Measurements from ENCODE around the gene DUSP18.
"Not testable (repeated sequence)": the region's sequence is repeated elsewhere in the genome, so short reads cannot be mapped to it uniquely, and the experiment has no call there.

GRCh38 chr22:30619909-30620308 is 47.8 kb downstream of the DUSP18 start:
- TF ChIP-seq, protein P1, sequence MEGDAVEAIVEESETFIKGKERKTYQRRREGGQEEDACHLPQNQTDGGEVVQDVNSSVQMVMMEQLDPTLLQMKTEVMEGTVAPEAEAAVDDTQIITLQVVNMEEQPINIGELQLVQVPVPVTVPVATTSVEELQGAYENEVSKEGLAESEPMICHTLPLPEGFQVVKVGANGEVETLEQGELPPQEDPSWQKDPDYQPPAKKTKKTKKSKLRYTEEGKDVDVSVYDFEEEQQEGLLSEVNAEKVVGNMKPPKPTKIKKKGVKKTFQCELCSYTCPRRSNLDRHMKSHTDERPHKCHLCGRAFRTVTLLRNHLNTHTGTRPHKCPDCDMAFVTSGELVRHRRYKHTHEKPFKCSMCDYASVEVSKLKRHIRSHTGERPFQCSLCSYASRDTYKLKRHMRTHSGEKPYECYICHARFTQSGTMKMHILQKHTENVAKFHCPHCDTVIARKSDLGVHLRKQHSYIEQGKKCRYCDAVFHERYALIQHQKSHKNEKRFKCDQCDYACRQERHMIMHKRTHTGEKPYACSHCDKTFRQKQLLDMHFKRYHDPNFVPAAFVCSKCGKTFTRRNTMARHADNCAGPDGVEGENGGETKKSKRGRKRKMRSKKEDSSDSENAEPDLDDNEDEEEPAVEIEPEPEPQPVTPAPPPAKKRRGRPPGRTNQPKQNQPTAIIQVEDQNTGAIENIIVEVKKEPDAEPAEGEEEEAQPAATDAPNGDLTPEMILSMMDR (IDR thresholded peaks at IDR 0.05; ENCODE audit: low read depth, low read length), result not testable (repeated sequence)
- not testable (repeated sequence) for TF ChIP-seq POLR2A (IDR thresholded peaks at IDR 0.05; ENCODE audit: extremely low read depth, insufficient read length); MYC (IDR thresholded peaks at IDR 0.05; ENCODE audit: low read depth, low read length); MAX (IDR thresholded peaks at IDR 0.05; ENCODE audit: low read depth, low read length)
